ENCODE results near the gene DIP2A. TPM values are rescaled to one million over a fixed set of nuclear protein-coding genes. Genes with fewer than 3 reads are reported as not detected.

Gene DIP2A
- total RNA-seq, 5 donors from 2014 or later (not counting 1 experiment from before 2014, with no cell fraction given): 113 to 132 (median 128) TPM

- Mint-ChIP-seq H3K9me3 (no peaks in the 10 kb centered on the region), H3K36me3 (peaks cover 62% of the 10 kb centered on the region), H3K4me3 (no peak overlapping the region), H3K27me3 (no peaks in the 10 kb centered on the region), H3K4me1 (peaks cover 46 to 58% (median 52%) of the 10 kb centered on the region in 3 donors), H3K27ac (peak overlapping the region; percentile 19 to 76)
- peak in 1 of 4 experiments; percentile 54 for ATAC-seq (replicated peaks in 1 of 4)
- H3K36me3 ChIP-seq (ENCODE audit: control insufficient read depth in 2 of 2, extremely low read depth in 1 of 2, insufficient read depth in 1 of 2, low read length in 1 of 2): peaks cover 23 to 91% of the 10 kb centered on the region in 2 donors
- H3K27ac ChIP-seq (ENCODE audit: low read length): no peak overlapping the region
- WGBS (ENCODE audit: insufficient coverage): 93% methylated on average over 13 of the region's 16 CpGs
- H3K4me3 ChIP-seq (ENCODE audit: control insufficient read depth in 1 of 2, extremely low read depth in 1 of 2, low read length in 1 of 2): no peak overlapping the region
- no peaks in the 10 kb centered on the region for H3K9me3 ChIP-seq
- no peaks in the 10 kb centered on the region for H3K27me3 ChIP-seq (replicated peaks in 1 of 2; ENCODE audit: control insufficient read depth in 2 of 2, extremely low read depth in 1 of 2, insufficient read depth in 2 of 2, low read length in 1 of 2)
- peak in 3 of 35 experiments; percentile 18 to 27 (median 25) for DNase-seq
- ChIA-PET POLR2A (interaction anchor here in 1 of 2 donors (0.5 kb wide), 1 partner anchor 23 kb away, joined by 6 read pairs; no protein-coding TSS in a partner anchor), CTCF (no interaction called here)
- peaks cover 2 to 8% of the 10 kb centered on the region in 2 experiments for H3K4me1 ChIP-seq (ENCODE audit: control insufficient read depth in 1 of 2, extremely low read depth in 1 of 2, insufficient read depth in 2 of 2, low read length in 2 of 2)
Measured at GRCh38 chr21:46538262-46538661, 79.6 kb downstream of the DIP2A start.

DNA sequence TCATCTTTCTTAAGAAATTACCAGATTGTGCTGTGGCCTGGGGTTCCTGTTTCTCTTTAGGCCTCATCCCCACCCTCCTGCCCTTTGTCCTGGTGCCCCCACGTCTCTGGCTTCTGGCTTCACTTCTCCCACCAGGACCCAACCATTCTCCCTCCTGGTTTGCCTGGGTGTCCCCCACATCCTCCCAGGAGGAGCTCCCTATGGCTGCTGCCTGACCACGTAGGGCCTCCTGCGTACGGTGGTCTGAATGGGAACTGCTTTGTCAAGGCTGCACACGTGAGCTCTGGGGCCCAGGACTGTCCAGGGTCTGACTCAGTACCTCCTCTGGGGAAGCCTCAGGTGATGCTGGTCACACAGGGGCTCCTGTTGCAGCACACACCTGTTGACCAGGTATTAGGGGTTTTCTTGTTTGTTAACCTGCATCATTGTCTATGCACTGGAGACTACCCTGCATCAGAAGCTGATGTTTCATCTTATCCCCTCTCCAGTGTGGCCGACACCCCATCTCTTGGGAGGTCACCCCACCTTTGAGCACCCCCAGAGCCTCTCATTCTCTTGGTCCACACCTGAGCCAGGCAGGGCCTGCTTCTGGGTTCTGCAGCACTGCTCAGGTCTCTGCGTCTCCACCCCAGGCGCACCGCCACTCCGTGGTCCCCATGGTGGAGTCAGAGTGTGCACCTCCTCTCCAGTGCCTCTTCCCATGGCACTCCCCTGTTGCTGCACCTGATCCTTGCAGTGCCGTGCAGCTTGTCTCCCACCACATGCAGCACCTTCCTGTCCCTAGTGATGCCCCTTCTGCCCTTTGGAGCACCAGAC, 80.4 kb downstream of the DIP2A start:
- H3K27ac Mint-ChIP-seq: peak overlapping the region; percentile 75 to 92

GRCh38 chr21:46540087-46540710, 81.5 kb downstream of the DIP2A start:
- Mint-ChIP-seq H3K36me3 (peaks cover 67% of the 10 kb centered on the region), H3K27me3 (no peaks in the 10 kb centered on the region), H3K4me3 (peak overlapping the region in 1 of 3 donors; percentile 76), H3K9me3 (no peaks in the 10 kb centered on the region), H3K27ac (peak overlapping the region; percentile 75 to 92), H3K4me1 (peaks cover 62 to 75% (median 71%) of the 10 kb centered on the region in 3 donors)
- peaks cover 18 to 26% of the 10 kb centered on the region in 2 experiments for H3K4me1 ChIP-seq (ENCODE audit: control insufficient read depth in 1 of 2, extremely low read depth in 1 of 2, insufficient read depth in 2 of 2, low read length in 2 of 2)
- POLR2A ChIA-PET: no interaction called here
- no peaks in the 10 kb centered on the region for H3K27me3 ChIP-seq (replicated peaks in 1 of 2; ENCODE audit: control insufficient read depth in 2 of 2, extremely low read depth in 1 of 2, insufficient read depth in 2 of 2, low read length in 1 of 2)
- H3K27ac ChIP-seq (ENCODE audit: low read length): no peak overlapping the region
- ATAC-seq (replicated peaks in 1 of 4) (peak; percentile 41 to 65 (median 50)), DNase-seq (peak in 11 of 35 experiments; percentile 19 to 65 (median 49))
- CTCF ChIA-PET: interaction anchor here in 1 of 2 donors (1.0 kb wide), 1 partner anchor 11 kb away, joined by 3 read pairs; no protein-coding TSS in a partner anchor
- H3K9me3 ChIP-seq: no peaks in the 10 kb centered on the region
- H3K4me3 ChIP-seq (ENCODE audit: control insufficient read depth in 1 of 2, extremely low read depth in 1 of 2, low read length in 1 of 2): no peak overlapping the region
- 97% methylated on average over 6 of the region's 11 CpGs for WGBS (ENCODE audit: insufficient coverage)
- H3K36me3 ChIP-seq (ENCODE audit: control insufficient read depth in 2 of 2, extremely low read depth in 1 of 2, insufficient read depth in 1 of 2, low read length in 1 of 2): peaks cover 16 to 84% of the 10 kb centered on the region in 2 donors

More for the DNA sequence above, 80.4 kb downstream of the DIP2A start:
- ATAC-seq (replicated peaks in 1 of 4) (no peak), DNase-seq (no peak)
- no peak overlapping the region for H3K27ac ChIP-seq (ENCODE audit: low read length)
- H3K4me3 Mint-ChIP-seq: peak overlapping the region in 1 of 3 donors; percentile 76
- H3K36me3 ChIP-seq (ENCODE audit: control insufficient read depth in 2 of 2, extremely low read depth in 1 of 2, insufficient read depth in 1 of 2, low read length in 1 of 2): peaks cover 16 to 90% of the 10 kb centered on the region in 2 donors
- H3K4me1 ChIP-seq (ENCODE audit: control insufficient read depth in 1 of 2, extremely low read depth in 1 of 2, insufficient read depth in 2 of 2, low read length in 2 of 2): peaks cover 8 to 16% of the 10 kb centered on the region in 2 experiments
- ChIA-PET POLR2A (no interaction called here), CTCF (no interaction called here)
- H3K27me3 Mint-ChIP-seq: no peaks in the 10 kb centered on the region
- H3K36me3 Mint-ChIP-seq: peaks cover 64% of the 10 kb centered on the region
- H3K27me3 ChIP-seq (replicated peaks in 1 of 2; ENCODE audit: control insufficient read depth in 2 of 2, extremely low read depth in 1 of 2, insufficient read depth in 2 of 2, low read length in 1 of 2): no peaks in the 10 kb centered on the region
- H3K9me3 ChIP-seq: no peaks in the 10 kb centered on the region
- peaks cover 52 to 64% (median 60%) of the 10 kb centered on the region in 3 donors for H3K4me1 Mint-ChIP-seq
- 94% methylated on average over 11 of the region's 11 CpGs for WGBS (ENCODE audit: insufficient coverage)
- H3K4me3 ChIP-seq (ENCODE audit: control insufficient read depth in 1 of 2, extremely low read depth in 1 of 2, low read length in 1 of 2): no peak overlapping the region
- H3K9me3 Mint-ChIP-seq: no peaks in the 10 kb centered on the region

- Mint-ChIP-seq H3K27me3 (no peaks in the 10 kb centered on the region), H3K27ac (peak overlapping the region in 1 of 2 donors; percentile 90), H3K36me3 (peaks cover 72% of the 10 kb centered on the region), H3K4me1 (peaks cover 55 to 68% (median 55%) of the 10 kb centered on the region in 3 donors), H3K9me3 (no peaks in the 10 kb centered on the region), H3K4me3 (no peak overlapping the region)
- Histone ChIP-seq H3K4me3 (ENCODE audit: control insufficient read depth in 1 of 2, extremely low read depth in 1 of 2, low read length in 1 of 2) (no peak overlapping the region), H3K4me1 (ENCODE audit: control insufficient read depth in 1 of 2, extremely low read depth in 1 of 2, insufficient read depth in 2 of 2, low read length in 2 of 2) (peaks cover 21 to 30% of the 10 kb centered on the region in 2 experiments), H3K36me3 (ENCODE audit: control insufficient read depth in 2 of 2, extremely low read depth in 1 of 2, insufficient read depth in 1 of 2, low read length in 1 of 2) (peaks cover 10 to 87% of the 10 kb centered on the region in 2 donors), H3K27me3 (replicated peaks in 1 of 2; ENCODE audit: control insufficient read depth in 2 of 2, extremely low read depth in 1 of 2, insufficient read depth in 2 of 2, low read length in 1 of 2) (no peaks in the 10 kb centered on the region), H3K27ac (ENCODE audit: low read length) (no peak overlapping the region), H3K9me3 (no peaks in the 10 kb centered on the region)
- WGBS (ENCODE audit: insufficient coverage): 93% methylated on average over 5 of the region's 8 CpGs
- CTCF ChIA-PET: no interaction called here
- ATAC-seq (replicated peaks in 1 of 4): no peak
- DNase-seq: no peak
- POLR2A ChIA-PET: interaction anchor here (1.0 kb wide), 2 partner anchors 10 to 11 kb away, joined by 3 to 4 read pairs; no protein-coding TSS in a partner anchor
Measured at GRCh38 chr21:46542588-46543124, 84.0 kb downstream of the DIP2A start.

DNA sequence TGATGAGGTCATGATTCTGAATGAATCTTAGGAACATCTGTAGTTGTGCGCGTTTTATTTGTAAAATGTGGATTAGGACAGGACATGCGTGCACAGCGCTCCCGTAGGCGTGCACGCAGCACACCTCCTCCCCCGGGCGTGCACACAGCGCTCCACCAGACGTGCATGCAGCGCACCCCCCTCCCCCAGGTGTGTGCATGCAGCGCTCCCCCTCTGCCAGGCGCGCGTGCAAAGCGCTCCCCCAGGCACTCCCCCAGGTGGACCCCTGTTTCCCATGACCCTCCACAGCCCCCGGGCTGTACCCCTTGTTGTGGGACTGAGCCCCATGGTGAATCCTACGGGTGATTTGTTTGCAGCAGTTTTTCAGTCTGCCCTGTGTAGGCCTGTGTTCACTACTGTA, 84.6 kb downstream of the DIP2A start:
- DNase-seq: no peak

DNA sequence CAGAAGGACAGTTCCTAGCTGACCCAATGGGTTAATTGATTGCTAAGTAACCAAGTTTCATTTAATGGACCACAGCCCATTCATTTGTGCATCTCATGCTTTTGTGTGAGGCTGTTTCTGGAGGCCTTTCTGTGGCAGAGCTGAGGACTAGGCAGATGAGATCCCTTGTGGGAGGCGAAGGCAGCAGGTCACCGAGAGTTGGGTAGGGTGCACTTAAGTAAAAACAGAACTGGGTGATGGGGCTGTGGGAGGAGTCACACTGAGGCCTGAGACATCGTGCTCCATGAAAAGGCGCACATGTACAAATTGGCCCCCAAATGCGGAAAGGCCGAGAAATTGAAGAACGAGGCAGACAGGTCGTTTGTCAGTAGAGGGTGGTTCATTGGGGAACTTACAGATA, 85.3 kb downstream of the DIP2A start:
- Histone ChIP-seq H3K4me3 (ENCODE audit: control insufficient read depth in 1 of 2, extremely low read depth in 1 of 2, low read length in 1 of 2) (no peak overlapping the region), H3K36me3 (ENCODE audit: control insufficient read depth in 2 of 2, extremely low read depth in 1 of 2, insufficient read depth in 1 of 2, low read length in 1 of 2) (peaks cover 10 to 83% of the 10 kb centered on the region in 2 donors), H3K27ac (ENCODE audit: low read length) (no peak overlapping the region), H3K27me3 (replicated peaks in 1 of 2; ENCODE audit: control insufficient read depth in 2 of 2, extremely low read depth in 1 of 2, insufficient read depth in 2 of 2, low read length in 1 of 2) (no peaks in the 10 kb centered on the region), H3K4me1 (ENCODE audit: control insufficient read depth in 1 of 2, extremely low read depth in 1 of 2, insufficient read depth in 2 of 2, low read length in 2 of 2) (peaks cover 21 to 32% of the 10 kb centered on the region in 2 experiments), H3K9me3 (no peaks in the 10 kb centered on the region)
- Mint-ChIP-seq H3K27ac (peak overlapping the region; percentile 90), H3K36me3 (peaks cover 77% of the 10 kb centered on the region), H3K27me3 (no peaks in the 10 kb centered on the region), H3K9me3 (peaks cover 0 to 4% (median 4%) of the 10 kb centered on the region in 3 donors), H3K4me3 (peak overlapping the region in 1 of 3 donors; percentile 59), H3K4me1 (peaks cover 58 to 74% (median 64%) of the 10 kb centered on the region in 3 donors)
- POLR2A ChIA-PET: no interaction called here
- ATAC-seq (replicated peaks in 1 of 4) (no peak), DNase-seq (no peak)
- CTCF ChIA-PET: no interaction called here
- WGBS (ENCODE audit: insufficient coverage): 83% methylated on average over 8 of the region's 8 CpGs

More for the DNA sequence above, 84.6 kb downstream of the DIP2A start:
- H3K27ac ChIP-seq (ENCODE audit: low read length): no peak overlapping the region
- ChIA-PET POLR2A (no interaction called here), CTCF (no interaction called here)
- peaks cover 21 to 32% of the 10 kb centered on the region in 2 experiments for H3K4me1 ChIP-seq (ENCODE audit: control insufficient read depth in 1 of 2, extremely low read depth in 1 of 2, insufficient read depth in 2 of 2, low read length in 2 of 2)
- H3K36me3 Mint-ChIP-seq: peaks cover 72% of the 10 kb centered on the region
- no peak for ATAC-seq (replicated peaks in 1 of 4)
- WGBS (ENCODE audit: insufficient coverage): 86% methylated on average over 1 of the region's 19 CpGs
- H3K27ac Mint-ChIP-seq: peak overlapping the region; percentile 90
- H3K27me3 Mint-ChIP-seq: no peaks in the 10 kb centered on the region
- H3K4me1 Mint-ChIP-seq: peaks cover 53 to 68% (median 60%) of the 10 kb centered on the region in 3 donors
- peak overlapping the region in 1 of 3 donors; percentile 59 for H3K4me3 Mint-ChIP-seq
- H3K27me3 ChIP-seq (replicated peaks in 1 of 2; ENCODE audit: control insufficient read depth in 2 of 2, extremely low read depth in 1 of 2, insufficient read depth in 2 of 2, low read length in 1 of 2): no peaks in the 10 kb centered on the region
- H3K4me3 ChIP-seq (ENCODE audit: control insufficient read depth in 1 of 2, extremely low read depth in 1 of 2, low read length in 1 of 2): no peak overlapping the region
- no peaks in the 10 kb centered on the region for H3K9me3 ChIP-seq
- peaks cover 0 to 1% (median 1%) of the 10 kb centered on the region in 3 donors for H3K9me3 Mint-ChIP-seq
- peaks cover 10 to 88% of the 10 kb centered on the region in 2 donors for H3K36me3 ChIP-seq (ENCODE audit: control insufficient read depth in 2 of 2, extremely low read depth in 1 of 2, insufficient read depth in 1 of 2, low read length in 1 of 2)

Measured in T-cell (primary cell).